GM11168 (cell line): ENCODE results near the gene TULP4.

Experiments used
- in situ Hi-C: fragments of 300-500 bp; cut with MboI; formaldehyde crosslinking; loops from one replicate; pipeline ENCODE4 v1.12.0; 2022; ENCODE audit warnings: low sequenced_read_pairs; ENCODE audit not compliant: unreplicated experiment

TULP4 gene

GRCh38 chr6:158312165-158312564, at the start of gene TULP4:
Gene TULP4 (plus strand): TSS chr6:158312465. CDS start chr6:158314017, 1,552 bp downstream.
- in situ Hi-C loops: no loop called here

GRCh38 chr6:158262755-158263154, 49.5 kb upstream of the TULP4 start:
- in situ Hi-C loops: no loop called here

- in situ Hi-C loops: no loop called here
Observed at GRCh38 chr6:158264180-158264579, 48.1 kb upstream of the TULP4 start.

- in situ Hi-C loops: no loop called here
Observed at GRCh38 chr6:158266131-158266530, 46.1 kb upstream of the TULP4 start.

GRCh38 chr6:158268361-158269147, 43.7 kb upstream of the TULP4 start:
- in situ Hi-C loops: no loop called here

- in situ Hi-C loops: no loop called here
Observed at GRCh38 chr6:158269657-158270056, 42.6 kb upstream of the TULP4 start.

- in situ Hi-C loops: no loop called here
Observed at GRCh38 chr6:158270389-158271127, 41.7 kb upstream of the TULP4 start.

- in situ Hi-C loops: no loop called here
Observed at GRCh38 chr6:158272324-158272723, 39.9 kb upstream of the TULP4 start.

GRCh38 chr6:158278004-158278403, 34.3 kb upstream of the TULP4 start:
- in situ Hi-C loops: no loop called here

- in situ Hi-C loops: no loop called here
Observed at GRCh38 chr6:158279615-158280014, 32.6 kb upstream of the TULP4 start.

GRCh38 chr6:158283304-158283980, 28.8 kb upstream of the TULP4 start:
- in situ Hi-C loops: no loop called here

- in situ Hi-C loops: no loop called here
Observed at GRCh38 chr6:158284007-158284875, 28.0 kb upstream of the TULP4 start.

- in situ Hi-C loops: no loop called here
Observed at GRCh38 chr6:158284876-158285655, 27.2 kb upstream of the TULP4 start.

GRCh38 chr6:158285656-158286021, 26.6 kb upstream of the TULP4 start:
- in situ Hi-C loops: no loop called here

GRCh38 chr6:158286413-158286812, 25.9 kb upstream of the TULP4 start:
- in situ Hi-C loops: no loop called here

GRCh38 chr6:158287047-158287446, 25.2 kb upstream of the TULP4 start:
- in situ Hi-C loops: no loop called here

GRCh38 chr6:158290040-158290439, 22.2 kb upstream of the TULP4 start:
- in situ Hi-C loops: no loop called here

- in situ Hi-C loops: no loop called here
Observed at GRCh38 chr6:158290659-158291058, 21.6 kb upstream of the TULP4 start.

GRCh38 chr6:158292016-158292415, 20.2 kb upstream of the TULP4 start:
- in situ Hi-C loops: no loop called here
